A549 (cell line): ENCODE data around the gene CTXND2. TPM values are rescaled to one million over a fixed set of nuclear protein-coding genes. Genes with fewer than 3 reads are reported as not detected.

ENCODE experiments used
- ATAC-seq, 2 experiments: fragments of 200-7000 bp in 1 of 2; fragments of >200 bp in 1 of 2; cut with Nextera tagmentation in 1 of 2; cut with Tn5 transposase in 1 of 2; 3 replicates each; pipeline versions ENCODE4 v1.8.0 to v1.9.1; 2018 to 2020; ENCODE audit warnings: mild to moderate bottlenecking in 1 of 2, moderate library complexity in 1 of 2
- CTCF ChIA-PET: fragments of 300-600 bp; sonication (Branson Sonifier 250); formaldehyde crosslinking; extraction: SDS; loops from one replicate; lab custom pipeline; 2021; ENCODE audit warnings: antibody characterized with exemption, inconsistent platforms; lab: Yijun Ruan, JAX
- POLR2A ChIA-PET: fragments of 350-600 bp; formaldehyde crosslinking; extraction: SDS; loops from one replicate; lab custom pipeline; 2021; ENCODE audit warnings: antibody characterized with exemption, inconsistent platforms; lab: Yijun Ruan, JAX
- DNase-seq, 2 experiments: peaks; one replicate each; pipeline versions ENCODE4 v3.0.0 to v3.0.0-alpha.2; 2011 to 2016; ENCODE audit warnings: low read depth in 1 of 2, low spot score in 1 of 2
- FAIRE-seq: peaks from 2 replicates; lab custom pipeline; 2011; peaks lifted over from hg19 to GRCh38; lab: Jason Lieb, UNC
- H3K27ac ChIP-seq, 2 experiments: fragments of >200 bp; sonication (Bioruptor Twin); formaldehyde crosslinking; 3 replicates each; pipeline ENCODE4 v1.5.1; 2016 to 2017
- H3K4me1 ChIP-seq: fragments of >200 bp; sonication (Bioruptor Twin); formaldehyde crosslinking; 3 replicates; pipeline ENCODE4 v1.6.1; 2016
- H3K4me2 ChIP-seq: fragments of >200 bp; sonication (Bioruptor Twin); formaldehyde crosslinking; 3 replicates; pipeline ENCODE4 v1.6.1; 2016
- H3K4me3 ChIP-seq: fragments of >200 bp; sonication (Bioruptor Twin); formaldehyde crosslinking; 3 replicates; pipeline ENCODE4 v1.5.1; 2016
- H3K9me3 ChIP-seq: fragments of >200 bp; sonication (Bioruptor Twin); formaldehyde crosslinking; 3 replicates; pipeline ENCODE4 v1.6.1; 2016
- BCL3 ChIP-seq: fragments of >200 bp; sonication (Bioruptor Twin); formaldehyde crosslinking; IDR thresholded peaks from 3 replicates; pipeline ENCODE4 v1.6.1; 2016
- BHLHE40 ChIP-seq: IDR thresholded peaks from 2 replicates; pipeline ENCODE4 v1.6.1; 2012; ENCODE audit warnings: low read depth, low read length, inconsistent platforms
- CBX2 ChIP-seq: fragments of 200-600 bp; sonication (generic); IDR thresholded peaks from 2 replicates; pipeline ENCODE4 v1.6.1; 2016; ENCODE audit warnings: low read depth, mild to moderate bottlenecking, borderline replicate concordance
- CHD2 ChIP-seq: fragments of 150-350 bp; IDR thresholded peaks from 2 replicates; pipeline ENCODE4 v1.6.1; 2014; ENCODE audit warnings: low read length; ENCODE audit not compliant: partially characterized antibody
- CHD4 ChIP-seq: fragments of 200-600 bp; sonication (generic); IDR thresholded peaks from 2 replicates; pipeline ENCODE4 v1.6.1; 2016; ENCODE audit warnings: antibody characterized with exemption, mild to moderate bottlenecking, borderline replicate concordance
- EHF ChIP-seq: fragments of 250-450 bp; sonication (Bioruptor Pico); IDR thresholded peaks from 2 replicates; pipeline ENCODE4 v1.5.0; 2020; ENCODE audit warnings: mild to moderate bottlenecking
- EHMT2 ChIP-seq: fragments of 200-600 bp; sonication (generic); IDR thresholded peaks from 2 replicates; pipeline ENCODE4 v1.6.1; 2016; ENCODE audit warnings: antibody characterized with exemption, low read depth, mild to moderate bottlenecking, moderate library complexity
- ESRRA ChIP-seq: fragments of 150-350 bp; IDR thresholded peaks from 2 replicates; pipeline ENCODE4 v1.6.1; 2014; ENCODE audit warnings: mild to moderate bottlenecking, low read length, borderline replicate concordance
- FOSL2 ChIP-seq, 2 experiments: fragments of 450-650 bp in 1 of 2; fragments of >200 bp in 1 of 2; sonication (Bioruptor Twin) in 1 of 2; formaldehyde crosslinking; IDR thresholded peaks; 2 replicates each; pipeline versions ENCODE4 v1.5.0 to v1.6.1; 2016 to 2020; ENCODE audit warnings: mild to moderate bottlenecking in 1 of 2, moderate library complexity in 1 of 2
- FOXS1 ChIP-seq: fragments of 250-450 bp; sonication (Bioruptor Pico); IDR thresholded peaks from 2 replicates; pipeline ENCODE4 v1.5.0; 2020; ENCODE audit warnings: mild to moderate bottlenecking, moderate library complexity
- GATA3 ChIP-seq: IDR thresholded peaks from 2 replicates; pipeline ENCODE4 v1.6.1; 2012; ENCODE audit warnings: borderline replicate concordance
- HDAC2 ChIP-seq: fragments of 200-600 bp; sonication (generic); IDR thresholded peaks from 2 replicates; pipeline ENCODE4 v1.6.1; 2016
- HMGXB4 ChIP-seq: fragments of 250-450 bp; sonication (Bioruptor Pico); IDR thresholded peaks from 2 replicates; pipeline ENCODE4 v1.5.0; 2021; ENCODE audit warnings: mild to moderate bottlenecking, moderate library complexity, borderline replicate concordance
- HOXB5 ChIP-seq: fragments of 250-450 bp; sonication (Bioruptor Pico); IDR thresholded peaks from 2 replicates; pipeline ENCODE4 v1.5.0; 2020; ENCODE audit warnings: mild to moderate bottlenecking, moderate library complexity
- JUN ChIP-seq, 2 experiments: fragments of >200 bp; sonication (Bioruptor Twin); formaldehyde crosslinking; IDR thresholded peaks; 2 replicates in 1 of 2; 3 replicates in 1 of 2; pipeline ENCODE4 v1.6.1; 2016 to 2017
- JUNB ChIP-seq: fragments of >200 bp; sonication (Bioruptor Twin); formaldehyde crosslinking; IDR thresholded peaks from 2 replicates; pipeline ENCODE4 v1.6.1; 2016
- KDM1A ChIP-seq: fragments of 200-600 bp; sonication (generic); IDR thresholded peaks from 2 replicates; pipeline ENCODE4 v1.6.1; 2016; ENCODE audit warnings: low read depth, mild to moderate bottlenecking
- MAX ChIP-seq: IDR thresholded peaks from 2 replicates; pipeline ENCODE4 v1.6.1; 2012
- MAZ ChIP-seq: fragments of 150-350 bp; IDR thresholded peaks from 2 replicates; pipeline ENCODE4 v1.6.1; 2014; ENCODE audit warnings: antibody characterized with exemption, low read depth, low read length, borderline replicate concordance
- MYC ChIP-seq: IDR thresholded peaks from 2 replicates; pipeline ENCODE4 v1.6.1; 2012; ENCODE audit warnings: mild to moderate bottlenecking, inconsistent platforms, low read length, improper control_type of control experiment, borderline replicate concordance
- NR3C1 ChIP-seq: fragments of >200 bp; sonication (Bioruptor Twin); formaldehyde crosslinking; IDR thresholded peaks from 3 replicates; pipeline ENCODE4 v1.6.1; 2017
- POLR2AphosphoS2 ChIP-seq: conservative IDR thresholded peaks from 2 replicates; pipeline ENCODE4 v1.6.1; 2012; ENCODE audit warnings: low read length, improper control_type of control experiment, inconsistent platforms
- RARB ChIP-seq: fragments of 250-450 bp; sonication (Bioruptor Pico); IDR thresholded peaks from 2 replicates; pipeline ENCODE4 v1.8.0; 2021; ENCODE audit warnings: mild to moderate bottlenecking, moderate library complexity
- RNF2 ChIP-seq: fragments of 200-600 bp; sonication (generic); IDR thresholded peaks from 2 replicates; pipeline ENCODE4 v1.6.1; 2016; ENCODE audit warnings: low read depth, mild to moderate bottlenecking, antibody characterized with exemption, moderate library complexity, borderline replicate concordance
- SREBF2 ChIP-seq: fragments of 450-650 bp; IDR thresholded peaks from 2 replicates; pipeline ENCODE4 v1.6.1; 2014; ENCODE audit warnings: mild to moderate bottlenecking, moderate library complexity
- TFCP2L1 ChIP-seq: fragments of 250-450 bp; sonication (Bioruptor Pico); IDR thresholded peaks from 2 replicates; pipeline ENCODE4 v1.5.0; 2021; ENCODE audit warnings: mild to moderate bottlenecking
- TP53 ChIP-seq: fragments of 250-450 bp; sonication (Bioruptor Pico); IDR thresholded peaks from 2 replicates; pipeline ENCODE4 v1.5.0; 2021; ENCODE audit warnings: mild to moderate bottlenecking, moderate library complexity
- ZSCAN20 ChIP-seq: fragments of 250-450 bp; sonication (Bioruptor Pico); IDR thresholded peaks from 2 replicates; pipeline ENCODE4 v1.8.0; 2022; ENCODE audit warnings: mild to moderate bottlenecking, moderate library complexity
- WGBS: methylation state at CpG from one replicate; pipeline ENCODE4 v1.1.6; 2017; ENCODE audit errors: missing lambda C conversion rate; 5-methylcytosine and 5-hydroxymethylcytosine counted together
- polyA plus RNA-seq, 4 experiments: library from polyadenylated mRNA; depleted of rRNA in 3 of 4; stranded (reverse); fragments of >200 nt; fragmentation: RNase III in 1 of 4; extraction: RNeasy Plus Mini Kit Qiagen cat#74134 plus additional on column Dnase treatment in 1 of 4; gene quantifications; 2 replicates in 3 of 4; 3 replicates in 1 of 4; pipeline ENCODE4 v1.2.3, GENCODE V29; 2011 to 2017
- TF ChIP-seq, protein P1 (sequence below): fragments of 250-450 bp; sonication (Bioruptor Pico); IDR thresholded peaks from 2 replicates; pipeline ENCODE4 v1.5.0; 2020; ENCODE audit warnings: low read depth, mild to moderate bottlenecking, moderate library complexity

Gene CTXND2
- polyA plus RNA-seq, 2 of the 4 experiments (the other 2 are of a cell fraction), result not detected

DNA sequence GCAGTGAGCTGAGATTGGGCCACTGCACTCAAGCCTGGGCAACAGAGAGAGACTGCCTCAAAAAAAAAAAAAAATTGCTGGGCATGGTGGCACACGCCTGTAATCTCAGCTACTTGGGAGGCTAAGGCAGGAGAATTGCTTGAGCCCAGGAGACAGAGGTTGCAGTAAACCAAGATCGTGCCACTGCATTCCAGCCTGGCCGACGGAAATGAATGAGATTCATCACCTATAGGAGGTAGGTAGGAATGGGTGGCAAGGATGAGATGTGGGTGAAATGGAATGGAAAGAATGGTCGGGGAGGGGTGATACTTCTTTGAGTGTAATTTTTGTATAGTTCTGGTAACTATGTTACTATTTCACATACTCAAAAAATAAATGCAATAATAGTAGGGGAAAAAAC, 15.4 kb downstream of the CTXND2 start:
- no peak for DNase-seq
- WGBS, result 88% methylated on average over 5 of the region's 5 CpGs
- ATAC-seq, result no peak
- POLR2A ChIA-PET, result no interaction called here
- FAIRE-seq, result no peak
- Histone ChIP-seq H3K9me3 (no peaks in the 10 kb centered on the region), H3K27ac (no peak overlapping the region), H3K4me3 (no peak overlapping the region), H3K4me1 (no peaks in the 10 kb centered on the region), H3K4me2 (no peak overlapping the region)
- CTCF ChIA-PET, result interaction anchor here (0.6 kb wide), 1 partner anchor 20 kb away, joined by 5 read pairs; no protein-coding TSS in a partner anchor
- TF ChIP-seq KDM1A, result no peak
- TF ChIP-seq RNF2, result no peak
- TF ChIP-seq POLR2AphosphoS2, result no peak
- TF ChIP-seq EHMT2, result no peak
- TF ChIP-seq JUN (IDR thresholded peaks at IDR 0.05), result no peak
- no peak for TF ChIP-seq NR3C1

DNA sequence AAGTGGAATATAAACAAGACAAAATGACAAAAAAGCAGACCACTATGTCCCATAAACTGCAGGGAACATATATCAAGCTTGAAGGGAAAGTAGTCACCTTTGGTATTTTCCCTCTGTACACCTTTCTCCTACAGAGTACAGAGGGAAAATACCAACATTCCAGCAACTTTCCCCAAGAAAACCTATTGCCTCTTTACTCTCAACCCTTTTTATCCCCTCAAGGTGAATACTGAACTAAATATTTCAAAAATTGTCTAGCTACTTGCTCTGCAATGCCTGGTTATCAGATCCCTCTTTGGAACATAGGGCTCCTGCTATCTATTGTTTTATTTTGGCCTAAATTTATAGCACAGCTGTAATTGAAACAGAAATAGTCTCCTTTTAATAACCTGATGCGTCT, 15.8 kb downstream of the CTXND2 start:
- WGBS, result 70% methylated on average over 1 of the region's 1 CpG
- ChIA-PET POLR2A (no interaction called here), CTCF (interaction anchor here (0.6 kb wide), 1 partner anchor 20 kb away, joined by 5 read pairs; no protein-coding TSS in a partner anchor)
- Histone ChIP-seq H3K4me2 (no peak overlapping the region), H3K27ac (no peak overlapping the region), H3K4me3 (no peak overlapping the region), H3K4me1 (no peaks in the 10 kb centered on the region), H3K9me3 (no peaks in the 10 kb centered on the region)
- ATAC-seq, result no peak
- no peak for TF ChIP-seq MAX
- TF ChIP-seq EHMT2, result no peak
- TF ChIP-seq BCL3, result no peak
- no peak for TF ChIP-seq MAZ
- TF ChIP-seq CHD2, result no peak
- no peak for TF ChIP-seq FOXS1 (CRISPR knock-in tag)
- TF ChIP-seq TFCP2L1 (CRISPR knock-in tag), result no peak
- TF ChIP-seq EHF (CRISPR knock-in tag), result no peak
- no peak for TF ChIP-seq CBX2
- TF ChIP-seq CHD4, result no peak
- no peak for TF ChIP-seq HDAC2
- TF ChIP-seq JUNB, result no peak
- TF ChIP-seq SREBF2, result no peak
- no peak for TF ChIP-seq HMGXB4
- no peak for TF ChIP-seq NR3C1
- no peak for TF ChIP-seq TP53 (CRISPR knock-in tag)
- FAIRE-seq, result no peak
- DNase-seq, result no peak

DNA sequence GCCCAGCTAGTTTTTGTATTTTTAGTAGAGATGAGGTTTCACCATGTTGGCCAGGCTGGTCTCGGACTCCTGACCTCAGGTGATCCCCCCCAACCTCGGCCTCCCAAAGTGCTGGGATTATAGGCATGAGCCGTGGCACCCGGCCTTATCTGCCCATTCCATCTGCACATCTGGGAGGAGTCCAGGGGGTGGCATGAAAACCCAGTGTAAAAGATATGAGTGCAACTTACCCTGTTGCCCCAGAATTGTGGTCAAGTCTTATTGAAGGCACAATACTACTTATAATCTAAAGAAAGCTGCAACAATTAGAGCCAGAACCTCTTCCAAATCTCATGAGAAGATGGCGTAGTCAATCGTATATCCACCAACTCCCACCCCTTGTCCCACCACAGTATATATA, 18.4 kb downstream of the CTXND2 start:
- TF ChIP-seq BCL3 (no peak), HOXB5 (CRISPR knock-in tag) (no peak), ESRRA (no peak), JUNB (no peak), ZSCAN20 (CRISPR knock-in tag) (no peak), BHLHE40 (no peak), SREBF2 (no peak), RARB (CRISPR knock-in tag) (no peak), GATA3 (no peak), HDAC2 (no peak), FOSL2 (IDR thresholded peaks at IDR 0.05) (no peak), FOSL2 (CRISPR knock-in tag; IDR thresholded peaks at IDR 0.05) (no peak), MYC (no peak), TFCP2L1 (CRISPR knock-in tag) (no peak)
- TF ChIP-seq, protein P1, sequence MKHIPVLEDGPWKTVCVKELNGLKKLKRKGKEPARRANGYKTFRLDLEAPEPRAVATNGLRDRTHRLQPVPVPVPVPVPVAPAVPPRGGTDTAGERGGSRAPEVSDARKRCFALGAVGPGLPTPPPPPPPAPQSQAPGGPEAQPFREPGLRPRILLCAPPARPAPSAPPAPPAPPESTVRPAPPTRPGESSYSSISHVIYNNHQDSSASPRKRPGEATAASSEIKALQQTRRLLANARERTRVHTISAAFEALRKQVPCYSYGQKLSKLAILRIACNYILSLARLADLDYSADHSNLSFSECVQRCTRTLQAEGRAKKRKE (CRISPR knock-in tag), result no peak
- Histone ChIP-seq H3K4me1 (no peaks in the 10 kb centered on the region), H3K4me2 (no peak overlapping the region), H3K9me3 (peaks cover 5% of the 10 kb centered on the region; the same call in 2 of the 3 replicates), H3K27ac (no peak overlapping the region), H3K4me3 (no peak overlapping the region)
- DNase-seq, result no peak
- no peak for FAIRE-seq
- POLR2A ChIA-PET, result no interaction called here
- ATAC-seq, result no peak
- CTCF ChIA-PET, result interaction anchor here (1.2 kb wide), 1 partner anchor 17 kb away, joined by 3 read pairs; no protein-coding TSS in a partner anchor
- WGBS, result 87% methylated on average over 6 of the region's 6 CpGs
